HCT116 (cell line): ENCODE measurements around the gene SUGCT. TPM values are rescaled to one million over a fixed set of nuclear protein-coding genes. Genes with fewer than 3 reads are reported as not detected.

Experiments used
- ATAC-seq: fragments of 200-7000 bp; cut with Tn5 transposase; 2 replicates; pipeline ENCODE4 v1.9.1; 2020; ENCODE audit warnings: mild to moderate bottlenecking, moderate library complexity
- BruUV-seq: library from RNA; stranded (reverse); fragments of 400-500 nt; replicated peaks from 2 replicates; lab custom pipeline; 2021; lab: Mats Ljungman, UMichigan
- CTCF ChIA-PET: fragments of 300-600 bp; sonication (Branson Sonifier 250); formaldehyde crosslinking; loops from one replicate; lab custom pipeline; 2021; ENCODE audit warnings: antibody characterized with exemption; lab: Charles Lee
- POLR2A ChIA-PET: fragments of 300-600, 350-600 bp; sonication (Branson Sonifier 250); formaldehyde crosslinking; loops from one replicate; lab custom pipeline; 2021; ENCODE audit warnings: antibody characterized with exemption; lab: Charles Lee
- RAD21 ChIA-PET, 2 experiments: fragments of 300-600 bp; sonication (Branson Sonifier 250); formaldehyde crosslinking; loops; one replicate each; lab custom pipeline; 2023; ENCODE audit warnings: low total read pairs in 2 of 2; ENCODE audit not compliant: uncharacterized antibody in 2 of 2, unreplicated experiment in 2 of 2, low non-redundant PET in 1 of 2; lab: Charles Lee
- DNase-seq: peaks from one replicate; pipeline ENCODE4 v3.0.0-alpha.2; 2010; ENCODE audit warnings: low read depth, low spot score
- H2AFZ ChIP-seq: fragments of 200-600 bp; shearing (Covaris generic), sonication (generic); 2 replicates; pipeline ENCODE4 v1.6.1; 2017; ENCODE audit warnings: low read depth, mixed run types, mixed read lengths, antibody characterized with exemption, low read length; ENCODE audit not compliant: poor library complexity, severe bottlenecking
- H3K27ac ChIP-seq: 2 replicates; pipeline ENCODE4 v1.5.1; 2012; ENCODE audit warnings: low read depth, low read length
- H3K27me3 ChIP-seq: fragments of 200-600 bp; sonication (generic); 2 replicates; pipeline ENCODE4 v1.6.1; 2016; ENCODE audit warnings: mixed run types, low read length, mixed read lengths; ENCODE audit not compliant: insufficient read depth
- H3K36me3 ChIP-seq, 2 experiments: fragments of 200-500 bp in 1 of 2; fragments of 200-600 bp in 1 of 2; sonication (Bioruptor generic) in 1 of 2; sonication (generic) in 1 of 2; 2 replicates each; pipeline versions ENCODE4 v1.5.1 to v1.6.1; 2014 to 2016; ENCODE audit warnings: low read length in 2 of 2, inconsistent platforms in 1 of 2, mixed read lengths in 1 of 2, mixed run types in 1 of 2; ENCODE audit not compliant: insufficient read depth in 2 of 2, control insufficient read depth in 1 of 2
- H3K4me1 ChIP-seq, 2 experiments: fragments of 200-600 bp in 1 of 2; sonication (generic) in 1 of 2; 2 replicates each; pipeline versions ENCODE4 v1.5.1 to v1.6.1; 2012 to 2017; ENCODE audit warnings: low read length in 2 of 2, inconsistent platforms in 1 of 2, mild to moderate bottlenecking in 1 of 2, mixed read lengths in 1 of 2, mixed run types in 1 of 2, moderate library complexity in 1 of 2; ENCODE audit not compliant: insufficient read depth in 2 of 2, control insufficient read depth in 1 of 2
- H3K4me2 ChIP-seq: fragments of 200-600 bp; sonication (generic); 2 replicates; pipeline ENCODE4 v1.6.1; 2017; ENCODE audit warnings: mixed run types, low read length, mixed read lengths
- H3K4me3 ChIP-seq, 2 experiments: fragments of 200-600 bp in 1 of 2; sonication (generic) in 1 of 2; replicated peaks in 1 of 2; 2 replicates each; pipeline ENCODE4 v1.5.1; 2011 to 2016; ENCODE audit warnings: low read length in 2 of 2, control low read depth in 1 of 2, low read depth in 1 of 2, mild to moderate bottlenecking in 1 of 2, mixed read lengths in 1 of 2, mixed run types in 1 of 2
- H3K79me2 ChIP-seq: fragments of 200-600 bp; sonication (generic); 2 replicates; pipeline ENCODE4 v1.6.1; 2017; ENCODE audit warnings: mild to moderate bottlenecking, mixed run types, low read length, moderate library complexity, mixed read lengths; ENCODE audit not compliant: insufficient read depth
- H3K9ac ChIP-seq: fragments of 200-600 bp; sonication (generic); 2 replicates; pipeline ENCODE4 v1.6.1; 2016; ENCODE audit warnings: low read length, mixed read lengths
- H3K9me2 ChIP-seq: fragments of 200-600 bp; sonication (generic), shearing (Covaris generic); 2 replicates; pipeline ENCODE4 v1.6.1; 2017; ENCODE audit warnings: mixed run types, mild to moderate bottlenecking, moderate library complexity; ENCODE audit not compliant: insufficient read depth
- H3K9me3 ChIP-seq, 2 experiments: fragments of 200-500 bp in 1 of 2; fragments of 200-600 bp in 1 of 2; sonication (Bioruptor generic) in 1 of 2; sonication (generic) in 1 of 2; 2 replicates each; pipeline ENCODE4 v1.6.1; 2014 to 2017; ENCODE audit warnings: low read length in 2 of 2, mixed read lengths in 2 of 2, inconsistent platforms in 1 of 2, low read depth in 1 of 2, mild to moderate bottlenecking in 1 of 2, mixed run types in 1 of 2, moderate library complexity in 1 of 2; ENCODE audit not compliant: control insufficient read depth in 1 of 2, insufficient read depth in 1 of 2
- H4K20me1 ChIP-seq: fragments of 200-600 bp; sonication (generic), shearing (Covaris generic); 2 replicates; pipeline ENCODE4 v1.6.1; 2017; ENCODE audit warnings: mixed run types, mild to moderate bottlenecking, moderate library complexity; ENCODE audit not compliant: insufficient read depth
- CBX3 ChIP-seq: IDR thresholded peaks from 2 replicates; pipeline ENCODE4 v1.6.1; 2012; ENCODE audit warnings: low read depth
- CEBPB ChIP-seq: IDR thresholded peaks from 2 replicates; pipeline ENCODE4 v1.6.1; 2012; ENCODE audit warnings: low read depth
- EZH2 ChIP-seq: fragments of 200-600 bp; sonication (generic); IDR thresholded peaks from 2 replicates; pipeline ENCODE4 v1.6.1; 2017; ENCODE audit warnings: antibody characterized with exemption, mixed run types
- SP1 ChIP-seq: IDR thresholded peaks from 2 replicates; pipeline ENCODE4 v1.6.1; 2012; ENCODE audit warnings: low read depth
- SRF ChIP-seq: IDR thresholded peaks from 2 replicates; pipeline ENCODE4 v1.6.1; 2012; ENCODE audit warnings: low read depth
- YY1 ChIP-seq: IDR thresholded peaks from 2 replicates; pipeline ENCODE4 v1.6.1; 2011; ENCODE audit warnings: low read length, low read depth, moderate library complexity, mild to moderate bottlenecking; ENCODE audit not compliant: insufficient replicate concordance; ENCODE audit errors: extremely low read depth
- intact Hi-C: fragments of 100-400 bp; cut with micrococcal nuclease; formaldehyde crosslinking; loops from 2 replicates; pipeline ENCODE4 v1.10.0; 2022
- total RNA-seq: library from RNA; stranded (reverse); gene quantifications from one replicate; pipeline ENCODE4 v1.2.1, GENCODE V29; 2021; ENCODE audit not compliant: unreplicated experiment
- TF ChIP-seq, protein P1 (sequence below): IDR thresholded peaks from 2 replicates; pipeline ENCODE4 v1.6.1; 2012
- TF ChIP-seq, protein P2 (sequence below): IDR thresholded peaks from 2 replicates; pipeline ENCODE4 v1.6.1; 2011; ENCODE audit warnings: mild to moderate bottlenecking, low read length, moderate library complexity; ENCODE audit not compliant: insufficient replicate concordance; ENCODE audit errors: extremely low read depth

Gene SUGCT
- total RNA-seq, 1 experiment from 2014 or later, result 4.4 TPM

DNA sequence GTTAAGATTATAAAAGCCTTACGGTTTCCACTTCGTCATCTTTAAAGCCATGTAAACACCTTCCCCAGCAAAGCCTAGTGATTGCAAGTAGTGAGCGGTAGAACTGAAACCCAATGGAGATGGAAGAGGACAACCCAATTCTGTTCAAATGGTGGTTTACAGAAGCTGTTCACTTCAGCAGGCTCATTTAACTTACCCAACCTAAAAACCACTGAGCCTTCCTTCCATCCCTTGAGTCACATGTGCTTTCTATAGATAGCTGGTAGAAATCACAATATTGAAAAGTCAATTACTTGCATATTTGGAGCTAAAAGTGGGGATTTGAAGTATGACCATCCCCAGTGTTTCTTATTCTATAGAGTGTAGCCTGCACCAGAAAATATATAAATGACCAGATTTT is 667.7 kb downstream of the SUGCT start:
- BruUV-seq, result no TSS peak
- RAD21 ChIA-PET, result no interaction called here
- no peak overlapping the region for H2AFZ ChIP-seq
- H3K9me2 ChIP-seq, result no peaks in the 10 kb centered on the region
- no peak overlapping the region for H3K9ac ChIP-seq
- H3K4me3 ChIP-seq, result no peak overlapping the region
- POLR2A ChIA-PET, result no interaction called here
- ATAC-seq, result no peak
- H3K36me3 ChIP-seq, result no peaks in the 10 kb centered on the region
- H3K4me1 ChIP-seq, result no peaks in the 10 kb centered on the region
- no peaks in the 10 kb centered on the region for H3K79me2 ChIP-seq
- no peak overlapping the region for H3K4me2 ChIP-seq
- H3K27ac ChIP-seq, result no peak overlapping the region
- H4K20me1 ChIP-seq, result no peaks in the 10 kb centered on the region
- CTCF ChIA-PET, result no interaction called here
- no peaks in the 10 kb centered on the region for H3K27me3 ChIP-seq
- TF ChIP-seq EZH2 (no peak), SRF (no peak), CBX3 (no peak), SP1 (no peak), YY1 (no peak), CEBPB (no peak)
- TF ChIP-seq, protein P1, sequence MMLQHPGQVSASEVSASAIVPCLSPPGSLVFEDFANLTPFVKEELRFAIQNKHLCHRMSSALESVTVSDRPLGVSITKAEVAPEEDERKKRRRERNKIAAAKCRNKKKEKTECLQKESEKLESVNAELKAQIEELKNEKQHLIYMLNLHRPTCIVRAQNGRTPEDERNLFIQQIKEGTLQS, result no peak
- TF ChIP-seq, protein P2, sequence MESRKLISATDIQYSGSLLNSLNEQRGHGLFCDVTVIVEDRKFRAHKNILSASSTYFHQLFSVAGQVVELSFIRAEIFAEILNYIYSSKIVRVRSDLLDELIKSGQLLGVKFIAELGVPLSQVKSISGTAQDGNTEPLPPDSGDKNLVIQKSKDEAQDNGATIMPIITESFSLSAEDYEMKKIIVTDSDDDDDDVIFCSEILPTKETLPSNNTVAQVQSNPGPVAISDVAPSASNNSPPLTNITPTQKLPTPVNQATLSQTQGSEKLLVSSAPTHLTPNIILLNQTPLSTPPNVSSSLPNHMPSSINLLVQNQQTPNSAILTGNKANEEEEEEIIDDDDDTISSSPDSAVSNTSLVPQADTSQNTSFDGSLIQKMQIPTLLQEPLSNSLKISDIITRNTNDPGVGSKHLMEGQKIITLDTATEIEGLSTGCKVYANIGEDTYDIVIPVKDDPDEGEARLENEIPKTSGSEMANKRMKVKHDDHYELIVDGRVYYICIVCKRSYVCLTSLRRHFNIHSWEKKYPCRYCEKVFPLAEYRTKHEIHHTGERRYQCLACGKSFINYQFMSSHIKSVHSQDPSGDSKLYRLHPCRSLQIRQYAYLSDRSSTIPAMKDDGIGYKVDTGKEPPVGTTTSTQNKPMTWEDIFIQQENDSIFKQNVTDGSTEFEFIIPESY, result no peak
- TF ChIP-seq, all 23 proteins: peak for 0
- intact Hi-C loops, result no loop called here
- no peak for DNase-seq
- no peaks in the 10 kb centered on the region for H3K9me3 ChIP-seq
